Sciatic nerve (tissue), 2 donors: Measurements from ENCODE around the gene METTL15. TPM values are rescaled to one million over a fixed set of nuclear protein-coding genes. Genes with fewer than 3 reads are reported as not detected.
"Not testable (repeated sequence)": the region's sequence is repeated elsewhere in the genome, so short reads cannot be mapped to it uniquely, and the experiment has no call there.

Experiments used
- ATAC-seq: fragments of 200-7000 bp; cut with Tn5 transposase; one replicate; pipeline ENCODE4 v1.9.1; 2020; ENCODE audit warnings: mild to moderate bottlenecking, moderate library complexity
- DNase-seq: peaks from one replicate; pipeline ENCODE4 v3.0.0-alpha.2; 2020; ENCODE audit warnings: low spot score
- intact Hi-C: fragments of 100-400 bp; cut with DNase I; formaldehyde crosslinking; loops from one replicate; pipeline ENCODE4 v1.14.2; 2022
- total RNA-seq: library from RNA; stranded (reverse); fragmentation: NEBNext Ultra II Directional; extraction: Animal tissue kit (Norgen Biotek cat#: 25700); gene quantifications from one replicate; pipeline ENCODE4 v1.2.1, GENCODE V29; 2021
- donor health status: DM: no; HTN: no; CAD: no.
- donor health status: DM: no; HTN: no; CAD: no.

Gene METTL15
- total RNA-seq: 21.0 TPM

GRCh38 chr11:28107750-28108618 lies at the start of gene METTL15, which contains the start of gene KIF18A:
Gene METTL15, plus strand, starts transcription at chr11:28108388. Its CDS starts 4,947 bp downstream, at chr11:28113335.
Gene KIF18A, minus strand, starts transcription at chr11:28108156. Its CDS starts 10,209 bp downstream, at chr11:28097947.
- DNase-seq (peak; percentile 100), ATAC-seq (peak; percentile 100)
- intact Hi-C loops: no loop called here

- ATAC-seq: no peak
- intact Hi-C loops: no loop called here
- no peak for DNase-seq
Measured at GRCh38 chr11:28071305-28071704, 36.9 kb upstream of the METTL15 start.

GRCh38 chr11:28072321-28072720 lies 35.9 kb upstream of the METTL15 start:
- intact Hi-C loops: no loop called here
- ATAC-seq (no peak), DNase-seq (no peak)

- ATAC-seq: no peak
Measured at GRCh38 chr11:28077521-28077920, 30.7 kb upstream of the METTL15 start.

GRCh38 chr11:28083118-28083517 lies 25.1 kb upstream of the METTL15 start:
- intact Hi-C loops: no loop called here
- DNase-seq (no peak), ATAC-seq (no peak)

More at GRCh38 chr11:28077521-28077920, 30.7 kb upstream of the METTL15 start:
- intact Hi-C loops: no loop called here
- DNase-seq: no peak

GRCh38 chr11:28086569-28086968 lies 21.6 kb upstream of the METTL15 start:
- no peak for ATAC-seq
- intact Hi-C loops: no loop called here
- DNase-seq: no peak

GRCh38 chr11:28087192-28087591 lies 21.0 kb upstream of the METTL15 start:
- intact Hi-C loops, ATAC-seq, DNase-seq: not testable (repeated sequence)

- intact Hi-C loops, ATAC-seq, DNase-seq: not testable (repeated sequence)
Measured at GRCh38 chr11:28087693-28088092, 20.5 kb upstream of the METTL15 start.

- DNase-seq (no peak), ATAC-seq (no peak)
- intact Hi-C loops: no loop called here
Measured at GRCh38 chr11:28089378-28089777, 18.8 kb upstream of the METTL15 start.

GRCh38 chr11:28090052-28090749 lies 18.0 kb upstream of the METTL15 start:
- DNase-seq: no peak
- ATAC-seq: no peak
- intact Hi-C loops: no loop called here

GRCh38 chr11:28092786-28093185 lies 15.4 kb upstream of the METTL15 start:
- no peak for ATAC-seq
- DNase-seq: no peak
- intact Hi-C loops: no loop called here

GRCh38 chr11:28098257-28098656 lies 9.9 kb upstream of the METTL15 start:
- ATAC-seq (no peak), DNase-seq (no peak)
- intact Hi-C loops: no loop called here

GRCh38 chr11:28099715-28100114 lies 8.5 kb upstream of the METTL15 start:
- ATAC-seq (no peak), DNase-seq (no peak)
- intact Hi-C loops: no loop called here

GRCh38 chr11:28100665-28101064 lies 7.5 kb upstream of the METTL15 start:
- intact Hi-C loops: no loop called here
- DNase-seq (no peak), ATAC-seq (no peak)

- DNase-seq, intact Hi-C loops, ATAC-seq: not testable (repeated sequence)
Measured at GRCh38 chr11:28102300-28102699, 5.9 kb upstream of the METTL15 start.

- intact Hi-C loops: no loop called here
- no peak for DNase-seq
- no peak for ATAC-seq
Measured at GRCh38 chr11:28104425-28104824, 3.8 kb upstream of the METTL15 start.

- intact Hi-C loops: no loop called here
- ATAC-seq: no peak
Measured at GRCh38 chr11:28104984-28105383, 3.2 kb upstream of the METTL15 start.

GRCh38 chr11:28105869-28106268 lies 2.3 kb upstream of the METTL15 start:
- intact Hi-C loops: no loop called here
- ATAC-seq (no peak), DNase-seq (no peak)

More at GRCh38 chr11:28104984-28105383, 3.2 kb upstream of the METTL15 start:
- DNase-seq: no peak

- ATAC-seq (no peak), DNase-seq (no peak)
- intact Hi-C loops: no loop called here
Measured at GRCh38 chr11:28106353-28107043, 1.7 kb upstream of the METTL15 start.
